ENCODE results near the gene ONECUT2. TPM values are rescaled to one million over a fixed set of nuclear protein-coding genes. Genes with fewer than 3 reads are reported as not detected.

The ONECUT2 gene
- total RNA-seq, 2 experiments from 2014 or later: not detected

DNA sequence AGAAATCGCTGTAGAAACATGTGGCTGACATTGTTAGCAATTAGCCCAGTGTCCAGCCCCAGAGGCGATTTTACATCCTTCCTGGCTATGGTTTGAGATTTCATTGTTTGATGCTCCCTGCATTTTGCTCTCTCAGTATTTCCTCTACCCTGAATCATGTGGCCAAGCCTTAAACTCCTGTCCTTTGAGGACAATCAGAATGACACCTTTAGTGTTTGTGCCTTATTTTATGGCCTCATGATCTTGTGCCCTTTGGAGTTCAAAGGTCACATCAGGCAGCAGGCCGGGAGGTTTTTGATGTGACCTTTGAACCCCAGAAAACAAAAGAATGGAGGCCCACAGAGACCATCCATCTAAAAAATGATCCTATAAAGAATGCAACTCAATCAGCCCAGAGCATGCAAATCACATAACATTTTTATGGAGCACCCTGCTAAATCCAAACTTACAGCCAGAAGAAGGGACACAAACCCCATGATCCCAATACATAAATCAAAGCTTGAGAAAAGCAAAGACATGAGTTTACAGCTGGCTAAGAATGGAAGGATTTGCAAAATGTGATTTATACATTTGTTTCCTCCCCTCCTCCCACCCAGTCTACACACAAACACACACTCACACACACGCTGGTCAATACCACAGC, 98.8 kb downstream of the ONECUT2 start:
- H3K27ac Mint-ChIP-seq: no peak overlapping the region
- H3K4me1 Mint-ChIP-seq (ENCODE audit: low read depth): no peaks in the 10 kb centered on the region
- H3K27me3 Mint-ChIP-seq: no peaks in the 10 kb centered on the region
- CTCF ChIA-PET: no interaction called here
- intact Hi-C loops (cut with micrococcal nuclease): no loop called here
- ATAC-seq: no peak
- DNase-seq: no peak
- no peaks in the 10 kb centered on the region for H3K9me3 Mint-ChIP-seq
- H3K36me3 Mint-ChIP-seq (ENCODE audit: low read depth): no peaks in the 10 kb centered on the region
- POLR2A ChIA-PET: no interaction called here
- TF ChIP-seq, protein P1, sequence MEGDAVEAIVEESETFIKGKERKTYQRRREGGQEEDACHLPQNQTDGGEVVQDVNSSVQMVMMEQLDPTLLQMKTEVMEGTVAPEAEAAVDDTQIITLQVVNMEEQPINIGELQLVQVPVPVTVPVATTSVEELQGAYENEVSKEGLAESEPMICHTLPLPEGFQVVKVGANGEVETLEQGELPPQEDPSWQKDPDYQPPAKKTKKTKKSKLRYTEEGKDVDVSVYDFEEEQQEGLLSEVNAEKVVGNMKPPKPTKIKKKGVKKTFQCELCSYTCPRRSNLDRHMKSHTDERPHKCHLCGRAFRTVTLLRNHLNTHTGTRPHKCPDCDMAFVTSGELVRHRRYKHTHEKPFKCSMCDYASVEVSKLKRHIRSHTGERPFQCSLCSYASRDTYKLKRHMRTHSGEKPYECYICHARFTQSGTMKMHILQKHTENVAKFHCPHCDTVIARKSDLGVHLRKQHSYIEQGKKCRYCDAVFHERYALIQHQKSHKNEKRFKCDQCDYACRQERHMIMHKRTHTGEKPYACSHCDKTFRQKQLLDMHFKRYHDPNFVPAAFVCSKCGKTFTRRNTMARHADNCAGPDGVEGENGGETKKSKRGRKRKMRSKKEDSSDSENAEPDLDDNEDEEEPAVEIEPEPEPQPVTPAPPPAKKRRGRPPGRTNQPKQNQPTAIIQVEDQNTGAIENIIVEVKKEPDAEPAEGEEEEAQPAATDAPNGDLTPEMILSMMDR (IDR thresholded peaks at IDR 0.05): no peak
- no peak overlapping the region for H3K4me3 Mint-ChIP-seq

DNA sequence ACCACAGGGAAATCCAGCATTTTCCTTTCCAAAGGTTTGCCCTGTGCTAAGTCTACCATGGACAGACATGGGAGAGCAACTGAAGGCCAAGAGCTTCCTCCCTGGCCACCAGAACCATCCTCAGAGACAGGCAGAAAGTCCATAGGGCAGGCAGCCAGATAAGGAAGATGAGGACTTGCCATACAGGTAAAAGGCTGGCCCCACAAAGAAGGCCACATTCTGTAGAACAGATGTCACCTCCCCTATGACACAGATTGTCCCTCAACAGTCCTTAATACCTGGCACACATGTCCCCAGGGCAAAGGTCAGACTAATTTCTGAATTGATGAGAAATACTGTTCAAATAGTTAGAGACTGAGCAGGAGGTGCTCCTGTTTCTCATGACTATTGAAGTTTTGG, 99.3 kb downstream of the ONECUT2 start:
- ATAC-seq: no peak
- ChIA-PET POLR2A (no interaction called here), CTCF (no interaction called here)
- no peaks in the 10 kb centered on the region for H3K36me3 Mint-ChIP-seq (ENCODE audit: low read depth)
- no peak for DNase-seq
- H3K9me3 Mint-ChIP-seq: no peaks in the 10 kb centered on the region
- intact Hi-C loops (cut with micrococcal nuclease): no loop called here
- no peak overlapping the region for H3K4me3 Mint-ChIP-seq
- no peaks in the 10 kb centered on the region for H3K4me1 Mint-ChIP-seq (ENCODE audit: low read depth)
- TF ChIP-seq, protein P1 (IDR thresholded peaks at IDR 0.05): no peak
- H3K27ac Mint-ChIP-seq: no peak overlapping the region
- H3K27me3 Mint-ChIP-seq: no peaks in the 10 kb centered on the region

DNA sequence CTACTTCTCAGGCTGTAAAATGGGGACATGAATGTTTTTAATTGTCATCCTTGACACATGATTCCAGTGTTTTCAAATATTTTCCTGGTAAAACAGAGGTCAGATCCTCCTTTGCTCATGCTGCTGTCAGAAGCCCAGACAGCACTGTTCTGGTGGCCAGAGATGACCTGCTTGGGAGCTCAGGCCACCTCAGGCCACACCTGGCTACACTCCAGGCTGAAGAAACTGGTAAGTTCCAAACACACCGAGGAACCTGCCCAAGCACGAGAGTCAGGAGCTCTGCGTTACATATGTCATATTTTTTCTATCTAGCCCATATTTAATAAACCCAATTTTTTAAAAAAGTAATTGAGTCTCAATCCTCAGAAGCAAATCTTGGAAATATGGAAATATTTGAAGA, 103.4 kb downstream of the ONECUT2 start:
- no peak overlapping the region for H3K27ac Mint-ChIP-seq
- POLR2A ChIA-PET: no interaction called here
- no peaks in the 10 kb centered on the region for H3K36me3 Mint-ChIP-seq (ENCODE audit: low read depth)
- ATAC-seq (no peak), DNase-seq (no peak)
- H3K27me3 Mint-ChIP-seq: no peaks in the 10 kb centered on the region
- CTCF ChIA-PET: no interaction called here
- TF ChIP-seq, protein P1 (IDR thresholded peaks at IDR 0.05): no peak
- H3K4me3 Mint-ChIP-seq: no peak overlapping the region
- no peaks in the 10 kb centered on the region for H3K4me1 Mint-ChIP-seq (ENCODE audit: low read depth)
- intact Hi-C loops (cut with micrococcal nuclease): no loop called here
- no peaks in the 10 kb centered on the region for H3K9me3 Mint-ChIP-seq

DNA sequence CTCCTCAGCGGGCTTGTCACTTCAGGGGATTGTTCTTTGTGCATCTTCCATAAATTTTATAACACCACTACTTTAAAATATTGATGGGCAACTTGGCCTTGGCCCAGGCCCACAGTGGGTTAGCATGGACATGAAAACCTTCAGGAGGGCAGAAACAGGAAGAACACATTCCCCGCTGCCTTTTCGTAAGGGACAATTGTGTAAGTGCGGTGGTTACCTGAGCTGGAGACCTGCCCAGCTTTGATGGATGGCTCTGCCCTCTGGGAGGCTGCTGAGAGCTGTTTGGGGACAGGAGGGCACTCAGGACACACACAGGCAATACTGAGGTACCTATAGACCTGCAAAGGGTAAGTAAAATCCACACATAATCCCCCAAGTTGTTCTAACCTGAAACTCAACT, 104.5 kb downstream of the ONECUT2 start:
- intact Hi-C loops (cut with micrococcal nuclease): no loop called here
- TF ChIP-seq, protein P1 (IDR thresholded peaks at IDR 0.05): no peak
- Mint-ChIP-seq H3K27ac (no peak overlapping the region), H3K4me1 (ENCODE audit: low read depth) (no peaks in the 10 kb centered on the region), H3K36me3 (ENCODE audit: low read depth) (no peaks in the 10 kb centered on the region), H3K9me3 (no peaks in the 10 kb centered on the region), H3K27me3 (no peaks in the 10 kb centered on the region), H3K4me3 (no peak overlapping the region)
- DNase-seq (no peak), ATAC-seq (no peak)
- ChIA-PET POLR2A (no interaction called here), CTCF (interaction anchor here (1.0 kb wide), 1 partner anchor 22 kb away, joined by 3 read pairs; no protein-coding TSS in a partner anchor)

Other genes starting within 250 kb of the ONECUT2 start
- not detected for gene ST8SIA3, start 82.8 kb upstream of the ONECUT2 start, total RNA-seq
- 10 to 100 TPM; 25.5 to 28.8 TPM for gene FECH, start 151.3 kb downstream of the ONECUT2 start, total RNA-seq
- gene NARS1, start 186.5 kb downstream of the ONECUT2 start, total RNA-seq: 100 to 1,000 TPM; 106 to 109 TPM